ENCODE measurements around the gene YOD1.

The YOD1 gene

DNA sequence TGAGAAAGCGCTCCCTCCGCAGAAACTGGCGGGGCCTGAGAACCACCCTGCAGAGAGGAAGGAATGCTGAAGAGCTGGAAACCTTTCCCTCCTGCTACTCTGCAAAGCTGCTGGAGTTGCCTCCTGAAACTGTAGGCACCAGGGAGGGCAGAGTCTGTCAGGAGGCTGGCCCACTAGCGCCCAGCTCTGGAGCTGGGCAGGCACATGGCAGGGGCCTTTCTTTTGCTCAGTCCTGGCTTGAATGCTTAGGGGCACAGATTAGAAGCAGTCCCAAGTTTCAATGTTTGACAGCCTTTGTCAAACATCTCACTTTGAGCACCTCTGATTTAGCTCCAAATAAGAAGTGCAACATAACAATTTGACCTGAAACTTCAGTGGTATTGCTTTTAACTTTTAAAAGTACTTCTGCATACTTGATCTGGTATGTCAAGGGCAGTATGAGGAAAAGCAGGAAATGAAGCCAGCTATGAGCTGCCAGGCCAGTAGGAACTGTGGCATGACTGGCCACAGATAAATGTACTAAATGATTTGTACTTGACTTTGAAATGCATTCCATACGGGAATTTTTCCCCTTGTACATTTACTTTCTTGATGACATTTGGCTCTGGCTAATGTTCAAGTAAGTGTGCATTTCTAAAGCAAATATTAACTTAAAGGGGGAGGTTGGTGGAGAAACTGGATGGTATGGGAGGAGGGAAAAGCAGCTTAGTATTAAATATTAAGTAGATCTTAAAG is 25.7 kb downstream of the YOD1 start:
- peak; percentile 55 for DNase-seq (ENCODE audit: low spot score)

DNA sequence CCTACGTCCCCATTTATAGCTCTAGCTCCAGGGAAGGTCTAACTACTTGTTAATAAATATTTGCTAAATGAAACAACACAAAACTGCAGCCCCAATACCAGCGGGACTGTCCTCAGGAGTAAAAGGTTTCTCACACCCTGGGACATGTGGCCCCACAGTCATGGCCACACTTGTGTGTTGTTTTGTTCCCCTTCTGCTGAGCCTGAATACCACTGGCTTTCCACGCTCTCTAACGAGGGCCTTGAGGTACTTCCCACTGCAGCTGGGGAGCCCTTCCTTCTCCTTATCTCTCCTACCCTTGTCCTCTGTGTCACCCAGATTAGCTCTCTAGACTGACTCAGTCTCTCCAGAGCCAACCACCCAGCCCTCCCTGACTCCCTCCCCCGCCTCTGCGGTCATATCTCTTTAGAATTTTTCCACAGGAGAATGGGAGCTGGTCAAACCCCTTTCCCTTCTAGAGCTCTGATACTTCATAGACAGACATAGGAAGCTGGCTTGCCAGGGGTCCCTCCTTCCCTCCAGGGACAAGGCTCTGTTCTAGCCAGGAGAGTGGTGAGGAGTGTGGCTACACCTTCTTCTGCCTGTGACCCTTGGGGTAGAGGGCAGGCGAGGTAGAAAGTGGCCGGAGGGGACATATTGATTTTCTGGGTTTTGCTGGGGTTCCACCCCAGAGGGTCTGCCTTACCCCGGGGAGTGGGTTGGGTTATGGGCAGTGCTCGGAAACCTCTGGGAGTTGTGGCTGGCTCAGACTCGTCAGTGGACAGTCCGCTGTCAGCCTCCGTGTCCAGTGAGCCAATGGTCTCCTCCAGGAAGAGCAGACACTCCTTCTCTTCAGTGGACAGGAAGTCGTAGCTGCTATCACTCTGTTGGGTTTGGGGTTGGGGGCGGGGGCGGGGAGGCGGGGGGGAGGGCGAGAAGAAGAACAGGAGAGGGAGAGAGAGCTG is 26.5 kb downstream of the YOD1 start:
- DNase-seq (ENCODE audit: low spot score): peak; percentile 13

GRCh38 chr1:207022996-207023679 is 27.9 kb downstream of the YOD1 start:
- DNase-seq (ENCODE audit: low spot score): no peak

DNA sequence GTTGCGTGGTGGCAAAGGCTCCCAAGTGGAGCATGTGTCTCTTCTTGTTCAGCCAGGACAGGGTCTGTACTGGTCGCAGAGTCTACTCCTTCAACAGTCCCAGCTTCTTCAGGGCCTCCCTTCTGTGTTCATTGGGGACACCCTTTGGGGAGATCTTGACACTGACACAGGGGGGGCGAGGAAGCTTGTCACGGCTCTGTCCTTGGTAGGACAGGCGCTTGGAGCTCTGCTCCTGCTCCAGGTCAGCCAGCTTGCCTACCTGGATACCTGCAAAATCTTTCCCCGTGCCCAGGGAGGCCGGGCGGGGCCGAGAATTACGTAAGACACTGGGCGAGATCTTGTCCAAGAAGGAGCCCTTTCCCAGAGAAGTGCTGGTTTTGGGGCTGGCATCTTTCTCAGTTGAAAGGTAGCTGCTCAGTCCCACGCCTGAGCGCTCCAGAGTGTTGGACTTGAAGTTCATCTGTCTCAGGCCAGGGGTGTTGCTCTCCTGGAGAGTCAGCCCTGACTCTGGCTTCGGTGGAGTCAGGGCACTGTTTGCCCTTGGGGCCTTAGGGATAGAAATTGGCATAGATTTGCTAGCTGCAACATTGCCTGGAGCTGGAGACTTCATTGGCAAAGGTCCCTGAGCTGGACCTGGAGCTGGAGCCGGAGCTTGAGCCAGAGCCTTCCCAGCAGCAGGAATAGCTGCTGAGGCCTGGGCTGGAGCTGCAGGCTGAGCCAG is 29.0 kb downstream of the YOD1 start:
- DNase-seq (ENCODE audit: low spot score): no peak

- peak; percentile 22 for DNase-seq (ENCODE audit: low spot score)
These were observed 29.7 kb downstream of the YOD1 start for GRCh38 chr1:207021139-207021861.

- DNase-seq (ENCODE audit: low spot score): no peak
These were observed 30.3 kb downstream of the YOD1 start for GRCh38 chr1:207020709-207021107.

DNA sequence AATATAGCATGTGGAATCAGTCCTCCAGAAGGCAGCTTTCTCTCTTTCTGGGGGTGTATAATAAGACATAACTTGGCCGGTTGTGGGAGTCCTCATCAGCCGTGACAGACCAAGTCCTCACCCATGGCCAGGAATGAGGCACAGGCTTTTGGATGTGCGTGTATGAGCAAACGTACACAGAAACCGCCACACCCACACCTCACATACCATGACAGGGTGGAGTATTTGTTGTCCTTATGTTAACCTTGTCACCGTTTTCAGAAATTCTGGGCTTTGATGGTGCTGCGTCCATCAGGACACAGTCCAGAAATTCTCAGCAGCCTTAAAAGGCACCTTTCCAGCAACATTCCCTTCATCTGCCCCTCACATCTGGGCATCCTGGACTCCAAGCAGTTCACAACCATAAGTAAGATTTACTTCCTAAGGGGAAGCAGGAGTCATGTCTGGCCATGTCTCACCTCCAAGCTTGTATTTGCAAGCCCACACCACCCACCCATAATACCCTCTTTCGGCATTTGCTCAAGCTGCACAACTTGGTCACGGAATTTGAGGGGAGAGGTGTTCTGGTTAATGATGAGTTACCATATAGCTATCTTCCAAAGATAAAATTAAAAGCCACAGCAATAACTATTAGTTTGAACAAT is 30.8 kb downstream of the YOD1 start:
- no peak for DNase-seq (ENCODE audit: low spot score)

DNA sequence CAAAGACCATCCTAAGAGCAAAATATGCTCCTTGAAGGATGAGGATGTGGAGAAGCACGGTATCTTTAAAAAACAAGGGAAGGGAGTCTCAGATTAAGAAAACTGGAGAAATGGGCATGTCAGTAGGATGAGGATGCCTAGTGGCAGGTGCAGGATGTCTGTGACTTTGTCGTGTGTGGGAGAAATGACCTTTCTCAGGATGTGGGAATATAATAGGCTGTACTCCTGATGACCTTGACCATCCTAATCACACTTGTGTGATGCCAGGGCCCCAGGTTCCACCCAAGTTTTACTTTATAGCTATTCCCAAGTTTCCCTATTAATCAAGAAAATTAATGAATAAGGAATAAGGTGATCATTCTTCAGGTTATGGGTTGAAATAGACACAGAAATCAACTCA is 31.3 kb downstream of the YOD1 start:
- DNase-seq (ENCODE audit: low spot score): no peak

DNA sequence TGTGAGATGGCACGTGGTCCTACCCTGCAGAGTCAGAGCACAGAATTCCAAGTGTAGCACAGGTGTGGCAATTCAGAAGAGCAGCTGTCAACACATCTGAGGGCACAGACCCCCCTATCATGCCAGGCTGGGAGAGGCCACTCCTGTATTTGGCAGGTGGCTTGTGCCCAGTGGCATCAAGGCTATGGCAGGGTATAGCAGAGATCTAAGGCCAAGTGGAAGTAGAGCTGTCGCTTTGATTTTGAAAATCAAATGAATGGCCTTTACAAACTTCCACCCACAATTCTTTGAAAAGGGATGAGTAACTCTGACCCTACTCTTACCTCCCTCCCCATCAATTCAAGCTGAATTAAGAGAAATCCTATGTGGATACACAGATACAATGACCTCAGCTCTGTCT is 31.8 kb downstream of the YOD1 start:
- DNase-seq (ENCODE audit: low spot score): no peak

GRCh38 chr1:207018707-207019106 is 32.3 kb downstream of the YOD1 start:
- no peak for DNase-seq (ENCODE audit: low spot score)

GRCh38 chr1:207017615-207018559 is 33.1 kb downstream of the YOD1 start:
- no peak for DNase-seq (ENCODE audit: low spot score)

DNA sequence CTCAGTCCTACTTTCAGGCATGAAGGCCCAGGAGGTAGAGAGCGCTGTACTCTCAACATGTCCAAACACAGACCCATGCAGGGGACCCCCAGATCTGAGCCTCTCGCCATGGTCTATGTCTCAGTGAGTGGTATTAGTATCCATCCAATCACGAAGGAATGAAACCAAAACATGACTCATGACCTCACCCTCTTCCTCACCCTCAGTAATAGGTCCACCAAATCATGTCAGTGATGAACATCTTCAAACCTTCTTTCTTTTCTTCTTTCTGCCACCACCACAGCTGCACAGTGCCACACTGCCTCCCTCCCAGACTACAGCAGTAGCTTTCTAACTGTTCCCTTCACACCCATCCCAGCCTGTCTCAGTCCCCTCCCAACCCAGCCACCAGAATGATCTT is 35.2 kb downstream of the YOD1 start:
- DNase-seq (ENCODE audit: low spot score): no peak

- no peak for DNase-seq (ENCODE audit: low spot score)
These were observed 36.3 kb downstream of the YOD1 start for GRCh38 chr1:207014728-207015127.

DNA sequence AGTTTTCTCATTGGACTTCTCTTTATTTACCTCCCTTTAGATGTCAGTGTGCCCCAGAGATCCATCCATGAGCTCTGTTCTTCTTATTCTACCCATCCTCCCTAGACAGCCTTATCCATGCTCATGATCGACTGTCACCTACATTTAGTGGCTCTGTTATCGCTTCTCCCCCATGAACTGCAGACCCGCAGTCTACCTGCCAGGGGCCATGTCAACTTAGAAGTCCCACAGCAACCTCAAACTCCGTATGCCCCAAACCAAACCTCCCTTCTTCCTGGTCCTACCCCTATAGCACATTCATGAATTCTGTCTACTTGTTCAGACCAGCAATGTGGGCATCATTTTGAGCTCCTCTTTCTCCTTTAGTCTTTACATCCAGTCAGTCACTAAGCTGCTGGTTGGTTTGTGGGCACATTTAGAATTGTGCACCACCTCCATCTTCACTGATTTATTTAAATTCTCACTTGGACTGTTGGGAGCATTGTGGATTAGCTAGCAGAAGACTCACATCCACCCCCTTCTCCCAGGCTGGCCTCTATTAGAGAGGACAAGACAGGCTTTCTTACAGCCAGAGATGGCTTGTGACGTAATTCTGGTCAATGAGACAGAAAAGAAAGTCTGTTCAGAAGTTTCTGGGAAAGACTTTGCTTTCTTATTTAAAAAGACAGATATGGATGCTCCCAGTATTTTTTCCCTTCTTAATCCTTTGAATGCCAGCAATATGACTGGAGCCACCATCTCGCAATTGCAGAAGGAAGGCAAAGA is 37.5 kb downstream of the YOD1 start:
- no peak for DNase-seq (ENCODE audit: low spot score)

DNA sequence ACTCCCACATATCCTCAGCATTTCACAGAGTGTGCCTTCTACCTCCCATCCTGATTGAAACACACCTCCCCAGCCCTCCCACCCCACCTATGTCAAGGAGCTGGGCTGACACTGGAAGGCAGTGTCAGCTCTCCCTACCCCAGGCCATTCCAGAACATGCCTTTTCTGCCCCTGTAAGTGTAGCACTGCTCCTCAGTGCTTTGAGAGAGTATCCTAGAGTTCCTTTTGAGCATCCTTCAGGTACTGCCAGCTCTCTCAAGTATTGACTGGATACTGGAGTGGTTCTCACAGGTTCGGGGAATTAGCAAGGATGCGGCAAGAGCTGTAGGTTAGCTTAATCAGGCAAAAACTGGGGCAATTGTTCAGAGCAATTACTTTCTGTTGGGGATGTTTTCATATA is 40.3 kb downstream of the YOD1 start:
- no peak for DNase-seq (ENCODE audit: low spot score)

GRCh38 chr1:207009945-207010344 is 41.1 kb downstream of the YOD1 start:
- no peak for DNase-seq (ENCODE audit: low spot score)

DNA sequence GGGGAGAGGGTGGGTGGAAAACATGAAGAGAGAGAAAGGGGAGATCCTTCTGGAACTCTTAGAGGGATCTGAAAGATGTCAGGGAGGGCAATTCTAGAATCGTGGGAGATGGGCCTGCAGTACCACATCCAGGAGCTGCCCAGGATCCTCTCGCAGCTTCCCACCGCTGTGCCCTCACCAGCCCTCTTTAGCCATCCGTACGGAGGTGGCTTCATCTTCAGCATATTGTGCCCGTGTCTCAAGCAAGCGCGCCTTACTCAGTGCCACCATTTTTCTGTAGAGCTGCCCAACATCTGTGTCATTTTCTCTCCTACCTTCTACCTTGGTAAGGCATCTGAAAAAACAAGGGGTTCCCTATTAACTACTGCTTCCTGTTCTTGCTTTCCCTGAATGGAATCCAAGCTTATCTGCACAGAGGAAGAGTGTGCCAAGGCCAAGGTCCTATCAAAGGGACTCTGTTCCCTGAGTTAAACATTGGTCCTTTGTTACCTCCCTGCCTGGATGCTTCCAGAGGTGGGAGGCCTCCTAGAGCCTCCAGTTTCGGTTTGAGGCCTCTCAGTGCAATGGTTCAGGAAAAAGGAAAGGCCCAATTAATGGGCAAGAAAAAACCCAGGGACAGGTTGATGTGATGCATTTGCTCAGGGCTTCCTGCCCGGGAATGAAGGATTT is 41.7 kb downstream of the YOD1 start:
- DNase-seq (ENCODE audit: low spot score): no peak

DNA sequence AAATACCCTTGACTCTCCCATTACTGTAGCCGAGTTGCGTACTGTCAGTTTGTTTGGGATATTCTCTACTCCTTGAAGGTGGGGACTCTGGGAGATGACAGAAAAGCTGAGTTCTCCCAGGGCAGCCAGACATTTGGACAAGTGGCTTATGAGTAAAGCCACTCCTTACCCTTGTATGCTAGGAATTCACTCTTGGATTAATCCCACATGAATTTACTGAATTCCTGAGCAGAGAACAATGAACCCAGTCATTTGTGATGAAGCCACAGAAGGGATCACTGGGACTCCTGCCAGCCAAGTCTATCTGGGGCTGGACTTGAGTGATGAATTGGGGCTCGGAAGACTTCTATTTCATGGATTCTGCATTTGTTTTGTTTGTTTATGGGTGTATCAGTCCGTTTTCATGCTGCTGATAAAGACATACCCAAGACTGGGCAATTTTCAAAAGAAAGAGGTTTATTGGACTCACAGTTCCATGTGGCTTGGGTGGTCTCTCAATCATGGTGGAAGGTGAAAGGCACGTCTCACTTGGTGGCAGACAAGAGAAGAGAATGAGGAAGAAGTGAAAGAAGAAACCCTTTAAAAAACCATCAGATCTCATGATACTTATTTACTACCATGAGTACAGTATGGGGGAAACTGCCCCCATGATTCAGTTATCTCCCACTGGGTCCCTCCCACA is 43.5 kb downstream of the YOD1 start:
- peak; percentile 91 for DNase-seq (ENCODE audit: low spot score)

All from AG20443 (cell line).